ENCODE results near the gene LRP1B.

The LRP1B gene

DNA sequence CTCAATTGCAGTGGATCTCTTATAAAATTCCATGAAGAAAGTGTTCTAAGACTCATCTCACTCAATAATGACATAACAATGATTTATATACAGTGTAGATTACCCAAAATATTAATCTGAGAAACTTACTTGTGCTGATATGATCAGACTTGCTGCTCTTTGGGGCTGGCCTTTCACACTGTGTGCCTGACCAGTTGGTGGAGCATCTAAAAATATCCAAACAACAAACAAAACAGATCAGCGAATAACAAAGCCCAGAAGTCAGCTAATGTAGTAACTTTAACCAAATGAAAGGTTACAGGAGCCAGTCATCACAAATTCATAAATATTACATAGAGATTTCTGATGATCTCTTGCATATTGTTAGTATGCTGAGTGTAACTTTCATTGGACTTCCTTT, 1883.9 kb downstream of the LRP1B start:
- peaks cover 12% of the 10 kb centered on the region for H3K9me3 Mint-ChIP-seq
- H3K27ac Mint-ChIP-seq: no peak overlapping the region
- no peaks in the 10 kb centered on the region for H3K27me3 Mint-ChIP-seq (ENCODE audit: low read depth)
- H3K4me3 Mint-ChIP-seq: no peak overlapping the region
- DNase-seq (ENCODE audit: low spot score): no peak
- H3K4me1 Mint-ChIP-seq (ENCODE audit: low read depth): no peaks in the 10 kb centered on the region
- no peaks in the 10 kb centered on the region for H3K36me3 Mint-ChIP-seq (ENCODE audit: low read depth)

GRCh38 chr2:140246058-140246457, 1884.8 kb downstream of the LRP1B start:
- Mint-ChIP-seq H3K27me3 (ENCODE audit: low read depth) (no peaks in the 10 kb centered on the region), H3K4me3 (no peak overlapping the region), H3K4me1 (ENCODE audit: low read depth) (no peaks in the 10 kb centered on the region), H3K9me3 (peaks cover 12% of the 10 kb centered on the region), H3K36me3 (ENCODE audit: low read depth) (no peaks in the 10 kb centered on the region), H3K27ac (no peak overlapping the region)
- no peak for DNase-seq (ENCODE audit: low spot score)

GRCh38 chr2:140242889-140243288, 1887.9 kb downstream of the LRP1B start:
- Mint-ChIP-seq H3K4me3 (no peak overlapping the region), H3K9me3 (peaks cover 10% of the 10 kb centered on the region), H3K27ac (no peak overlapping the region), H3K27me3 (ENCODE audit: low read depth) (no peaks in the 10 kb centered on the region), H3K4me1 (ENCODE audit: low read depth) (no peaks in the 10 kb centered on the region), H3K36me3 (ENCODE audit: low read depth) (no peaks in the 10 kb centered on the region)
- no peak for DNase-seq (ENCODE audit: low spot score)

- Mint-ChIP-seq H3K27me3 (ENCODE audit: low read depth) (no peaks in the 10 kb centered on the region), H3K4me1 (ENCODE audit: low read depth) (no peaks in the 10 kb centered on the region), H3K36me3 (ENCODE audit: low read depth) (no peaks in the 10 kb centered on the region), H3K9me3 (peaks cover 6% of the 10 kb centered on the region), H3K4me3 (no peak overlapping the region), H3K27ac (no peak overlapping the region)
- DNase-seq (ENCODE audit: low spot score): no peak
These were observed 1896.7 kb downstream of the LRP1B start for GRCh38 chr2:140234116-140234515.

- DNase-seq (ENCODE audit: low spot score): no peak
- Mint-ChIP-seq H3K9me3 (peaks cover 31% of the 10 kb centered on the region), H3K4me1 (ENCODE audit: low read depth) (no peaks in the 10 kb centered on the region), H3K27me3 (ENCODE audit: low read depth) (no peaks in the 10 kb centered on the region), H3K27ac (no peak overlapping the region), H3K4me3 (no peak overlapping the region), H3K36me3 (ENCODE audit: low read depth) (no peaks in the 10 kb centered on the region)
These were observed 1919.9 kb downstream of the LRP1B start for GRCh38 chr2:140210963-140211362.

DNA sequence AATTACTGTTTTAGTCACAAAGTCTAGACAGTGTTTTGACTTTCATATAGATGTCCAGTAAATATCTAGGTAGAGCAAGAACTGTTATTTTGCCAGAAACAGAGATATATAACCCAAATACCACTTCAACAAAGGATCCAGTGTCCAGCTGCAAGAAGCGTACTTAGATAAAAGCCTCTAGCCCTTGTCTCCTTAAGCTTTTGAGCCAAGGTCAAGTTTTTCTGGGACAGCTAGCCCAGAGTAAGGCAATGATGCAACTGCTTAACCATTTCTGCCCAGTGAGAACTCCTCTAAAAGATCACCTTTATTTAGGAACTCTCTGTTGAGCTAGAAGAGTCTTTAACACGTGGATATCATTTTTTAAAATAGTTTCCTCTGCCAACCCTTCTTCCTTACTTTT, 1925.7 kb downstream of the LRP1B start:
- no peaks in the 10 kb centered on the region for H3K4me1 Mint-ChIP-seq (ENCODE audit: low read depth)
- no peaks in the 10 kb centered on the region for H3K27me3 Mint-ChIP-seq (ENCODE audit: low read depth)
- H3K9me3 Mint-ChIP-seq: peaks cover 15% of the 10 kb centered on the region
- no peaks in the 10 kb centered on the region for H3K36me3 Mint-ChIP-seq (ENCODE audit: low read depth)
- DNase-seq (ENCODE audit: low spot score): no peak
- no peak overlapping the region for H3K27ac Mint-ChIP-seq
- no peak overlapping the region for H3K4me3 Mint-ChIP-seq

DNA sequence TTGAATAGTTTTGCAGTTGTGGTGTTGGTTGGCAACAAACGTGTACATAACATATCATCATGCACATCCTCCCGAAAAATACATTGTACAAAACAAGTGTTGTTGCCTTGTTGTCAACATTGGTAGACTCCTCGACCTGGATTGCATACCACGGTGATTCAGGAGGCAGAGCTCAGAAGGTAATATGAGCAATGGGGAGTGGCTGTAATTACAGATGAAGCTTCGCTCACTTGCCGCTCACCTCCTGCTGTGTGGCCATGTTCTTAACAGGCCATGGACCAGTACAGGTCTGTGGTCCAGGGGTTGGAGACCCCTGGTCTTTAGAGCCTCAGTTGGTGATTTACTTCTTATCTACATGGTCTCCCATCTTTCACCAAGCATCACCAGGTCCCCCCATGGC, 1927.5 kb downstream of the LRP1B start:
- Mint-ChIP-seq H3K36me3 (ENCODE audit: low read depth) (no peaks in the 10 kb centered on the region), H3K27ac (no peak overlapping the region), H3K4me1 (ENCODE audit: low read depth) (no peaks in the 10 kb centered on the region), H3K27me3 (ENCODE audit: low read depth) (no peaks in the 10 kb centered on the region), H3K9me3 (peaks cover 15% of the 10 kb centered on the region), H3K4me3 (no peak overlapping the region)
- no peak for DNase-seq (ENCODE audit: low spot score)

- no peak for DNase-seq (ENCODE audit: low spot score)
- Mint-ChIP-seq H3K4me1 (ENCODE audit: low read depth) (no peaks in the 10 kb centered on the region), H3K4me3 (no peak overlapping the region), H3K27me3 (ENCODE audit: low read depth) (no peaks in the 10 kb centered on the region), H3K36me3 (ENCODE audit: low read depth) (no peaks in the 10 kb centered on the region), H3K9me3 (peaks cover 17% of the 10 kb centered on the region), H3K27ac (no peak overlapping the region)
These were observed 1929.2 kb downstream of the LRP1B start for GRCh38 chr2:140201572-140201971.

GRCh38 chr2:140200764-140201163, 1930.1 kb downstream of the LRP1B start:
- Mint-ChIP-seq H3K27me3 (ENCODE audit: low read depth) (no peaks in the 10 kb centered on the region), H3K36me3 (ENCODE audit: low read depth) (no peaks in the 10 kb centered on the region), H3K4me1 (ENCODE audit: low read depth) (no peaks in the 10 kb centered on the region), H3K9me3 (peaks cover 13% of the 10 kb centered on the region), H3K27ac (no peak overlapping the region), H3K4me3 (no peak overlapping the region)
- DNase-seq (ENCODE audit: low spot score): no peak

GRCh38 chr2:140200307-140200706, 1930.5 kb downstream of the LRP1B start:
- peaks cover 13% of the 10 kb centered on the region for H3K9me3 Mint-ChIP-seq
- H3K36me3 Mint-ChIP-seq (ENCODE audit: low read depth): no peaks in the 10 kb centered on the region
- H3K4me1 Mint-ChIP-seq (ENCODE audit: low read depth): no peaks in the 10 kb centered on the region
- H3K27ac Mint-ChIP-seq: no peak overlapping the region
- H3K27me3 Mint-ChIP-seq (ENCODE audit: low read depth): no peaks in the 10 kb centered on the region
- no peak for DNase-seq (ENCODE audit: low spot score)
- H3K4me3 Mint-ChIP-seq: no peak overlapping the region

- H3K27me3 Mint-ChIP-seq (ENCODE audit: low read depth): no peaks in the 10 kb centered on the region
- H3K36me3 Mint-ChIP-seq (ENCODE audit: low read depth): no peaks in the 10 kb centered on the region
- no peak for DNase-seq (ENCODE audit: low spot score)
- H3K9me3 Mint-ChIP-seq: peaks cover 12% of the 10 kb centered on the region
- H3K27ac Mint-ChIP-seq: no peak overlapping the region
- no peaks in the 10 kb centered on the region for H3K4me1 Mint-ChIP-seq (ENCODE audit: low read depth)
- H3K4me3 Mint-ChIP-seq: no peak overlapping the region
These were observed 1931.5 kb downstream of the LRP1B start for GRCh38 chr2:140199312-140199711.

- H3K4me3 Mint-ChIP-seq: no peak overlapping the region
- H3K36me3 Mint-ChIP-seq (ENCODE audit: low read depth): no peaks in the 10 kb centered on the region
- no peaks in the 10 kb centered on the region for H3K27me3 Mint-ChIP-seq (ENCODE audit: low read depth)
- H3K9me3 Mint-ChIP-seq: peaks cover 10% of the 10 kb centered on the region
- no peak overlapping the region for H3K27ac Mint-ChIP-seq
- H3K4me1 Mint-ChIP-seq (ENCODE audit: low read depth): no peaks in the 10 kb centered on the region
- no peak for DNase-seq (ENCODE audit: low spot score)
These were observed 1943.7 kb downstream of the LRP1B start for GRCh38 chr2:140187086-140187485.

GRCh38 chr2:140186313-140186712, 1944.5 kb downstream of the LRP1B start:
- Mint-ChIP-seq H3K27me3 (ENCODE audit: low read depth) (no peaks in the 10 kb centered on the region), H3K4me3 (no peak overlapping the region), H3K36me3 (ENCODE audit: low read depth) (no peaks in the 10 kb centered on the region), H3K27ac (no peak overlapping the region), H3K9me3 (peaks cover 15% of the 10 kb centered on the region), H3K4me1 (ENCODE audit: low read depth) (no peaks in the 10 kb centered on the region)
- no peak for DNase-seq (ENCODE audit: low spot score)

- no peaks in the 10 kb centered on the region for H3K36me3 Mint-ChIP-seq (ENCODE audit: low read depth)
- DNase-seq (ENCODE audit: low spot score): no peak
- no peaks in the 10 kb centered on the region for H3K27me3 Mint-ChIP-seq (ENCODE audit: low read depth)
- no peaks in the 10 kb centered on the region for H3K4me1 Mint-ChIP-seq (ENCODE audit: low read depth)
- H3K9me3 Mint-ChIP-seq: peaks cover 15% of the 10 kb centered on the region
- H3K27ac Mint-ChIP-seq: no peak overlapping the region
- no peak overlapping the region for H3K4me3 Mint-ChIP-seq
These were observed 1945.7 kb downstream of the LRP1B start for GRCh38 chr2:140185076-140185475.

GRCh38 chr2:140183056-140183765, 1947.6 kb downstream of the LRP1B start:
- H3K27me3 Mint-ChIP-seq (ENCODE audit: low read depth): no peaks in the 10 kb centered on the region
- H3K4me1 Mint-ChIP-seq (ENCODE audit: low read depth): no peaks in the 10 kb centered on the region
- H3K4me3 Mint-ChIP-seq: no peak overlapping the region
- no peak for DNase-seq (ENCODE audit: low spot score)
- peaks cover 8% of the 10 kb centered on the region for H3K9me3 Mint-ChIP-seq
- H3K27ac Mint-ChIP-seq: no peak overlapping the region
- H3K36me3 Mint-ChIP-seq (ENCODE audit: low read depth): no peaks in the 10 kb centered on the region
